B cell (primary cell): ENCODE results near the gene RIPOR2. TPM values are rescaled to one million over a fixed set of nuclear protein-coding genes. Genes with fewer than 3 reads are reported as not detected.

Experiments used
- ATAC-seq: fragments of 200-7000 bp; cut with Tn5 transposase; one replicate; pipeline ENCODE4 v1.10.0; 2021; ENCODE audit warnings: low read depth, mild to moderate bottlenecking, moderate number of reproducible peaks, moderate library complexity
- CTCF ChIA-PET: fragments of 350-600 bp; sonication (Branson Sonifier 250); formaldehyde crosslinking; loops from one replicate; lab custom pipeline; 2021; ENCODE audit warnings: antibody characterized with exemption, inconsistent platforms; lab: Charles Lee
- POLR2A ChIA-PET: fragments of 350-600 bp; sonication (Branson Sonifier 250); formaldehyde crosslinking; loops from one replicate; lab custom pipeline; 2021; ENCODE audit warnings: antibody characterized with exemption; lab: Charles Lee
- DNase-seq: peaks from one replicate; pipeline ENCODE4 v3.0.0; 2013
- H2AFZ ChIP-seq: 2 replicates; pipeline ENCODE4 v1.6.1; 2012; ENCODE audit warnings: mild to moderate bottlenecking, low read depth, low read length; ENCODE audit not compliant: insufficient read depth, poor library complexity, severe bottlenecking
- H3K27ac ChIP-seq, 2 donors: 1 replicate in 1 of 2; 2 replicates in 1 of 2; pipeline ENCODE4 v1.5.1; 2012 to 2013; ENCODE audit warnings: low read length in 2 of 2, mild to moderate bottlenecking in 2 of 2, moderate library complexity in 1 of 2
- H3K27me3 ChIP-seq, 4 experiments: fragments of 200-600 bp in 1 of 4; sonication (generic) in 1 of 4; replicated peaks in 1 of 4; 1 replicate in 2 of 4; 2 replicates in 2 of 4; pipeline versions ENCODE4 v1.6.1 to v1.7.0; 2013 to 2016; ENCODE audit warnings: low read length in 3 of 4, mild to moderate bottlenecking in 2 of 4, mixed read lengths in 1 of 4, moderate library complexity in 1 of 4; ENCODE audit not compliant: insufficient read depth in 4 of 4, control insufficient read depth in 3 of 4; ENCODE audit errors: control extremely low read depth in 1 of 4
- H3K36me3 ChIP-seq, 2 experiments: replicated peaks in 1 of 2; 1 replicate in 1 of 2; 2 replicates in 1 of 2; pipeline versions ENCODE4 v1.6.1 to v1.7.1; 2013; ENCODE audit warnings: low read length in 1 of 2; ENCODE audit not compliant: insufficient read depth in 2 of 2, control insufficient read depth in 1 of 2; ENCODE audit errors: control extremely low read depth in 1 of 2, extremely low read depth in 1 of 2
- H3K4me1 ChIP-seq, 2 donors: fragments of 200-600 bp in 1 of 2; sonication (generic) in 1 of 2; 1 replicate in 1 of 2; 2 replicates in 1 of 2; pipeline versions ENCODE4 v1.5.1 to v1.6.1; 2013 to 2017; ENCODE audit warnings: low read length in 2 of 2; ENCODE audit not compliant: control insufficient read depth in 2 of 2, insufficient read depth in 2 of 2
- H3K4me2 ChIP-seq: replicated peaks from 2 replicates; pipeline ENCODE3; 2012; ENCODE audit warnings: mild to moderate bottlenecking, low read depth, low read length; ENCODE audit not compliant: poor library complexity, severe bottlenecking
- H3K4me3 ChIP-seq, 5 experiments: fragments of 200-600 bp in 1 of 5; sonication (generic) in 1 of 5; 1 replicate in 3 of 5; 2 replicates in 2 of 5; pipeline versions ENCODE4 v1.5.1 to v1.7.0; 2011 to 2016; ENCODE audit warnings: low read length in 4 of 5, mild to moderate bottlenecking in 4 of 5, low read depth in 2 of 5, control low read depth in 1 of 5, moderate library complexity in 1 of 5; ENCODE audit not compliant: insufficient read depth in 1 of 5; ENCODE audit errors: control extremely low read depth in 1 of 5, extremely low read depth in 1 of 5
- H3K79me2 ChIP-seq: fragments of 200-600 bp; sonication (generic); one replicate; pipeline ENCODE4 v1.6.0; 2016; ENCODE audit warnings: low read length; ENCODE audit not compliant: control insufficient read depth, insufficient read depth
- H3K9ac ChIP-seq: fragments of 200-600 bp; sonication (generic); 2 replicates; pipeline ENCODE4 v1.6.1; 2017; ENCODE audit warnings: mild to moderate bottlenecking, low read length, moderate library complexity
- H3K9me3 ChIP-seq, 3 donors: one replicate each; pipeline versions ENCODE4 v1.6.1 to v1.7.1; 2013; ENCODE audit warnings: low read length in 2 of 3; ENCODE audit not compliant: control insufficient read depth in 2 of 3, insufficient read depth in 1 of 3; ENCODE audit errors: control extremely low read depth in 1 of 3
- H4K20me1 ChIP-seq: 2 replicates; pipeline ENCODE4 v1.6.0; 2012; ENCODE audit warnings: mild to moderate bottlenecking, low read length; ENCODE audit not compliant: insufficient read depth, control insufficient read depth, poor library complexity, severe bottlenecking
- H3K27ac Mint-ChIP-seq: one replicate; pipeline ENCODE4 v1.8.0; 2021; ENCODE audit warnings: mixed read lengths
- H3K27me3 Mint-ChIP-seq: one replicate; pipeline ENCODE4 v1.8.0; 2021; ENCODE audit warnings: mixed read lengths
- H3K4me1 Mint-ChIP-seq: one replicate; pipeline ENCODE4 v1.8.0; 2021; ENCODE audit warnings: mixed read lengths
- H3K4me3 Mint-ChIP-seq: one replicate; pipeline ENCODE4 v1.8.0; 2021; ENCODE audit warnings: mixed read lengths
- H3K9me3 Mint-ChIP-seq: one replicate; pipeline ENCODE4 v1.8.0; 2022; ENCODE audit warnings: mixed read lengths; ENCODE audit not compliant: insufficient read depth
- EZH2 ChIP-seq: IDR thresholded peaks from 2 replicates; pipeline ENCODE4 v1.6.1; 2012; ENCODE audit warnings: borderline replicate concordance, low read depth, mild to moderate bottlenecking, moderate library complexity, low read length; ENCODE audit not compliant: insufficient read depth, poor library complexity, severe bottlenecking
- WGBS: methylation state at CpG from one replicate; pipeline ENCODE4 v1.1.5; 2013; ENCODE audit warnings: missing lambda C conversion rate; ENCODE audit not compliant: insufficient coverage; 5-methylcytosine and 5-hydroxymethylcytosine counted together
- intact Hi-C: fragments of 100-400 bp; cut with micrococcal nuclease; formaldehyde crosslinking; loops from one replicate; pipeline ENCODE4 v1.10.0; 2022
- polyA plus RNA-seq: library from polyadenylated mRNA; depleted of rRNA; stranded (reverse); fragments of >200 nt; gene quantifications from 2 replicates; pipeline ENCODE4 v1.2.3, GENCODE V29; 2012
- total RNA-seq, 2 donors: library from RNA; stranded (reverse); fragments of 120-200 nt in 1 of 2; gene quantifications; 1 replicate in 1 of 2; 2 replicates in 1 of 2; pipeline versions ENCODE4 v1.2.3 to v1.2.4, GENCODE V29; 2013 to 2022
- TF ChIP-seq, protein P1 (sequence below): fragments of 200-600 bp; IDR thresholded peaks from one replicate; pipeline ENCODE4 v1.8.0; 2022; ENCODE audit warnings: antibody characterized with exemption, mild to moderate bottlenecking

Gene RIPOR2
- total and polyA plus RNA-seq, 2 donors (not counting 1 experiment from before 2014, with no cell fraction given) = 300 to 430 TPM

DNA sequence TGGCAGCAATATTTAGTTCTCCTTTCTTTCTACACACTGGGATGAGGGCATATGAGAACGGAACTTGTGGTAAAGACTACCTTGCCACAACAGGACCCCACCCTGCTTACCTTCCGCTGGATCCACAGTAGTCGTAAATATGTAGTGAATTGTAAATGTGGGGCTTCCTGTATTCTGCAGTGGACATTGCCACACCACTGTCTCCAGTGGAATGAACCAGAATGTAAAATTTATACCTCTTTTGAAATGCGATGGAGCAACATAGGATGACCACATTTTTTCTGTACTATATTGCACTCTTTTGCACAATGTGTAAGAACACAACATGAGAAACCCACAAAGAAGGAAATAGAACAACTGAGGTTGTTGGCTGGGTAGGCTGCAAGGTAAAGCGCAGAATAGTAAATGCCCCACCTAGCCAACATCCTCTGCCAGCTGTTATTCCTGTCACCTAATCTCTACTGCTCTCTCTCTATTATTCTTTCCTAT, 16.1 kb upstream of the RIPOR2 start:
- WGBS = no CpG with 5 or more reads among the region's 5 CpGs
- Histone ChIP-seq H3K36me3 (no peaks in the 10 kb centered on the region), H3K27ac (peak overlapping the region; percentile 92 to 93), H3K4me2 (peak overlapping the region; percentile 79), H2AFZ (no peak overlapping the region), H3K4me1 (peaks cover 94 to 99% of the 10 kb centered on the region in 2 donors), H3K4me3 (peak overlapping the region; percentile 17 to 58 (median 42)), H3K27me3 (no peaks in the 10 kb centered on the region), H3K9ac (peak overlapping the region; percentile 57), H3K79me2 (peaks cover 52% of the 10 kb centered on the region), H3K9me3 (peaks cover 0 to 9% (median 2%) of the 10 kb centered on the region in 3 donors), H4K20me1 (no peaks in the 10 kb centered on the region)
- TF ChIP-seq, protein P1, sequence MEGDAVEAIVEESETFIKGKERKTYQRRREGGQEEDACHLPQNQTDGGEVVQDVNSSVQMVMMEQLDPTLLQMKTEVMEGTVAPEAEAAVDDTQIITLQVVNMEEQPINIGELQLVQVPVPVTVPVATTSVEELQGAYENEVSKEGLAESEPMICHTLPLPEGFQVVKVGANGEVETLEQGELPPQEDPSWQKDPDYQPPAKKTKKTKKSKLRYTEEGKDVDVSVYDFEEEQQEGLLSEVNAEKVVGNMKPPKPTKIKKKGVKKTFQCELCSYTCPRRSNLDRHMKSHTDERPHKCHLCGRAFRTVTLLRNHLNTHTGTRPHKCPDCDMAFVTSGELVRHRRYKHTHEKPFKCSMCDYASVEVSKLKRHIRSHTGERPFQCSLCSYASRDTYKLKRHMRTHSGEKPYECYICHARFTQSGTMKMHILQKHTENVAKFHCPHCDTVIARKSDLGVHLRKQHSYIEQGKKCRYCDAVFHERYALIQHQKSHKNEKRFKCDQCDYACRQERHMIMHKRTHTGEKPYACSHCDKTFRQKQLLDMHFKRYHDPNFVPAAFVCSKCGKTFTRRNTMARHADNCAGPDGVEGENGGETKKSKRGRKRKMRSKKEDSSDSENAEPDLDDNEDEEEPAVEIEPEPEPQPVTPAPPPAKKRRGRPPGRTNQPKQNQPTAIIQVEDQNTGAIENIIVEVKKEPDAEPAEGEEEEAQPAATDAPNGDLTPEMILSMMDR = no peak
- no peak for TF ChIP-seq EZH2
- DNase-seq (peak; percentile 82), ATAC-seq (peak; percentile 46)
- Mint-ChIP-seq H3K4me3 (peak overlapping the region; percentile 86), H3K27me3 (no peaks in the 10 kb centered on the region), H3K4me1 (peaks cover 90% of the 10 kb centered on the region), H3K9me3 (peaks cover 5% of the 10 kb centered on the region), H3K27ac (peak overlapping the region; percentile 98)
- ChIA-PET POLR2A (interaction anchor here (0.6 to 9.9 kb wide), 9 partner anchors 15 to 115 kb away, joined by 3 to 229 read pairs (median 4); partner anchors contain the start of gene RIPOR2), CTCF (interaction anchor here (0.9 to 8.5 kb wide), 12 partner anchors 10 to 96 kb away, joined by 3 to 227 read pairs (median 7); partner anchors contain the start of gene RIPOR2)
- intact Hi-C loops = loop anchor here (1.0 kb wide), 1 partner anchor 22 kb away; no protein-coding TSS in a partner anchor
